GM12892 (cell line): ENCODE data around the gene R3HDM2.

Experiments
- POLR2A ChIP-seq: IDR thresholded peaks from 2 replicates; pipeline ENCODE4 v1.6.1; 2011; ENCODE audit warnings: low read depth, low read length, control low read depth
- POLR2AphosphoS5 ChIP-seq: IDR thresholded peaks from 2 replicates; pipeline ENCODE4 v1.6.1; 2011; ENCODE audit warnings: low read depth, low read length, control low read depth

GRCh38 chr12:57235017-57235727 lies 195.7 kb downstream of the R3HDM2 start:
- TF ChIP-seq POLR2A (no peak), POLR2AphosphoS5 (peak; percentile 56; the same call in 1 of the 2 replicates)
